HG02642 (cell line): ENCODE measurements around the gene TMBIM4.

Source experiments
- ATAC-seq: cut with Tn5 transposase; IDR thresholded peaks from one replicate; pipeline ENCODE4 v1.9.1; 2021; ENCODE audit warnings: mild to moderate bottlenecking; ENCODE audit not compliant: unreplicated experiment, poor library complexity

TMBIM4 gene

GRCh38 chr12:66143868-66144267 is 25.9 kb downstream of the TMBIM4 start:
- ATAC-seq: no peak

- no peak for ATAC-seq
These were observed 27.0 kb downstream of the TMBIM4 start for GRCh38 chr12:66142826-66143225.

- no peak for ATAC-seq
These were observed 28.5 kb downstream of the TMBIM4 start for GRCh38 chr12:66141299-66141698.

- ATAC-seq: no peak
These were observed 29.1 kb downstream of the TMBIM4 start for GRCh38 chr12:66140731-66141130.

- ATAC-seq: no peak
These were observed 30.5 kb downstream of the TMBIM4 start for GRCh38 chr12:66139328-66139727.

GRCh38 chr12:66137937-66138336 is 31.9 kb downstream of the TMBIM4 start:
- no peak for ATAC-seq

- no peak for ATAC-seq
These were observed 37.4 kb downstream of the TMBIM4 start for GRCh38 chr12:66132408-66132807.

GRCh38 chr12:66131067-66131688 is 38.6 kb downstream of the TMBIM4 start:
- peak; percentile 7 for ATAC-seq

GRCh38 chr12:66130267-66131066 is 39.3 kb downstream of the TMBIM4 start, which contains the start of gene LLPH:
TSS of gene LLPH (minus strand) at chr12:66130750. CDS start at chr12:66129106, 1,644 bp downstream.
- peak; percentile 98 for ATAC-seq

GRCh38 chr12:66129934-66130266 is 39.9 kb downstream of the TMBIM4 start:
- peak; percentile 11 for ATAC-seq

GRCh38 chr12:66127650-66128049 is 42.1 kb downstream of the TMBIM4 start:
- no peak for ATAC-seq

- no peak for ATAC-seq
These were observed 49.3 kb downstream of the TMBIM4 start for GRCh38 chr12:66120477-66120876.

- no peak for ATAC-seq
These were observed 49.9 kb downstream of the TMBIM4 start for GRCh38 chr12:66119870-66120241.

GRCh38 chr12:66119229-66119869 is 50.4 kb downstream of the TMBIM4 start:
- no peak for ATAC-seq

- no peak for ATAC-seq
These were observed 51.4 kb downstream of the TMBIM4 start for GRCh38 chr12:66118240-66118891.

- ATAC-seq: no peak
These were observed 52.6 kb downstream of the TMBIM4 start for GRCh38 chr12:66117242-66117641.

GRCh38 chr12:66115071-66115600 is 54.7 kb downstream of the TMBIM4 start:
- ATAC-seq: no peak

- ATAC-seq: no peak
These were observed 56.3 kb downstream of the TMBIM4 start for GRCh38 chr12:66113471-66113870.

GRCh38 chr12:66111605-66112004 is 58.2 kb downstream of the TMBIM4 start:
- ATAC-seq: no peak

GRCh38 chr12:66109056-66109455 is 60.7 kb downstream of the TMBIM4 start:
- ATAC-seq: no peak

GRCh38 chr12:66108386-66108785 is 61.4 kb downstream of the TMBIM4 start:
- ATAC-seq: no peak
